HepG2 (cell line): ENCODE results near the gene SERPINB1. TPM values are rescaled to one million over a fixed set of nuclear protein-coding genes. Genes with fewer than 3 reads are reported as not detected.

Experiments used
- FOSL1 ChIP-seq: sonication (generic); formaldehyde crosslinking; IDR thresholded peaks from 2 replicates; pipeline ENCODE4 v1.9.0; 2021; ENCODE audit warnings: missing genetic modification reagents, borderline replicate concordance
- MED8 ChIP-seq: sonication (generic); formaldehyde crosslinking; IDR thresholded peaks from 2 replicates; pipeline ENCODE4 v1.8.1; 2023; ENCODE audit warnings: mild to moderate bottlenecking, missing genetic modification reagents; ENCODE audit not compliant: insufficient replicate concordance
- POLR2G ChIP-seq: fragments of 200-400 bp; formaldehyde crosslinking; IDR thresholded peaks from 2 replicates; pipeline ENCODE4 v1.6.1; 2018; ENCODE audit warnings: mild to moderate bottlenecking, low read depth, low read length, moderate library complexity
- REST ChIP-seq, 2 experiments: IDR thresholded peaks; 2 replicates each; pipeline ENCODE4 v1.6.1; 2011 to 2012; ENCODE audit warnings: low read length in 2 of 2, borderline replicate concordance in 1 of 2, low read depth in 1 of 2, mild to moderate bottlenecking in 1 of 2, moderate library complexity in 1 of 2
- SMAD9 ChIP-seq: sonication (generic); formaldehyde crosslinking; IDR thresholded peaks from 2 replicates; pipeline ENCODE4 v1.5.1; 2020; ENCODE audit warnings: mild to moderate bottlenecking, missing genetic modification reagents
- ZBTB7B ChIP-seq: sonication (generic); formaldehyde crosslinking; IDR thresholded peaks from 2 replicates; pipeline ENCODE4 v1.4.0; 2020; ENCODE audit warnings: missing genetic modification reagents
- ZMYM3 ChIP-seq: sonication (generic); formaldehyde crosslinking; IDR thresholded peaks from 2 replicates; pipeline ENCODE4 v1.5.1; 2020; ENCODE audit warnings: mild to moderate bottlenecking, missing genetic modification reagents
- ZNF12 ChIP-seq: sonication (generic); formaldehyde crosslinking; IDR thresholded peaks from 2 replicates; pipeline ENCODE4 v1.5.0; 2020; ENCODE audit warnings: missing genetic modification reagents
- ZNF136 ChIP-seq: sonication (generic); formaldehyde crosslinking; IDR thresholded peaks from 2 replicates; pipeline ENCODE4 v1.8.1; 2022; ENCODE audit warnings: low read depth, mild to moderate bottlenecking, moderate library complexity, missing genetic modification reagents
- ZNF24 ChIP-seq: fragments of 450-650 bp; IDR thresholded peaks from 2 replicates; pipeline ENCODE4 v1.6.1; 2017; ENCODE audit warnings: antibody characterized with exemption, mild to moderate bottlenecking
- ZNF383 ChIP-seq: sonication (generic); formaldehyde crosslinking; IDR thresholded peaks from 2 replicates; pipeline ENCODE4 v1.4.0; 2020; ENCODE audit warnings: missing genetic modification reagents, mild to moderate bottlenecking, borderline replicate concordance
- ZNF430 ChIP-seq: sonication (generic); formaldehyde crosslinking; IDR thresholded peaks from 2 replicates; pipeline ENCODE4 v1.9.0; 2021; ENCODE audit warnings: mild to moderate bottlenecking, missing genetic modification reagents
- ZNF441 ChIP-seq: sonication (generic); formaldehyde crosslinking; IDR thresholded peaks from 2 replicates; pipeline ENCODE4 v1.7.0; 2021; ENCODE audit warnings: missing genetic modification reagents, borderline replicate concordance
- ZNF558 ChIP-seq: sonication (generic); formaldehyde crosslinking; IDR thresholded peaks from 2 replicates; pipeline ENCODE4 v1.9.0; 2022; ENCODE audit warnings: mild to moderate bottlenecking, missing genetic modification reagents, borderline replicate concordance
- ZNF607 ChIP-seq: sonication (generic); formaldehyde crosslinking; IDR thresholded peaks from 2 replicates; pipeline ENCODE4 v1.5.1; 2020; ENCODE audit warnings: missing genetic modification reagents, mild to moderate bottlenecking, borderline replicate concordance
- ZNF616 ChIP-seq: sonication (generic); formaldehyde crosslinking; IDR thresholded peaks from 2 replicates; pipeline ENCODE4 v1.5.0; 2020; ENCODE audit warnings: low read depth, mild to moderate bottlenecking, missing genetic modification reagents
- ZNF674 ChIP-seq: sonication (generic); formaldehyde crosslinking; IDR thresholded peaks from 2 replicates; pipeline ENCODE4 v1.5.0; 2020; ENCODE audit warnings: low read depth, mild to moderate bottlenecking, missing genetic modification reagents
- polyA plus RNA-seq, 8 experiments: library from polyadenylated mRNA; depleted of rRNA in 3 of 8; stranded (reverse) in 7 of 8; unstranded in 1 of 8; fragments of >200 nt; fragmentation: Illumina TruSeq in 4 of 8; extraction: Trizol in 4 of 8; gene quantifications; 2 replicates each; pipeline versions ENCODE4 v1.2.1 to v1.2.3, GENCODE V29; 2011 to 2016; ENCODE audit warnings: low read depth in 4 of 8, missing spikeins in 1 of 8, mixed read lengths in 1 of 8; ENCODE audit not compliant: insufficient read depth in 1 of 8
- total RNA-seq, 5 experiments: library from RNA; depleted of rRNA; stranded (reverse); fragments of >200 nt; fragmentation: Illumina TruSeq; extraction: Trizol; gene quantifications; 2 replicates each; pipeline ENCODE4 v1.2.3, GENCODE V29; 2016; ENCODE audit warnings: low read depth in 1 of 5
- TF ChIP-seq, protein P1 (sequence below): IDR thresholded peaks from 2 replicates; pipeline ENCODE4 v1.6.1; 2018; ENCODE audit warnings: missing genetic modification reagents
- TF ChIP-seq, protein P2 (sequence below), 2 experiments: sonication (generic) in 1 of 2; formaldehyde crosslinking in 1 of 2; IDR thresholded peaks; 2 replicates each; pipeline versions ENCODE4 v1.4.0 to v1.6.1; 2018 to 2020; ENCODE audit warnings: missing genetic modification reagents in 2 of 2, borderline replicate concordance in 1 of 2, low read depth in 1 of 2, mild to moderate bottlenecking in 1 of 2, missing biosample characterization in 1 of 2
- TF ChIP-seq, protein P3 (sequence below): sonication (generic); formaldehyde crosslinking; IDR thresholded peaks from 2 replicates; pipeline ENCODE4 v1.4.0; 2020; ENCODE audit warnings: missing genetic modification reagents, low read depth, mild to moderate bottlenecking, borderline replicate concordance

The SERPINB1 gene
- total and polyA plus RNA-seq, 2 of the 13 experiments (the other 11 are each of a cell fraction or from before 2014, with no cell fraction given), result 41.4 to 60.5 TPM

- TF ChIP-seq, protein P1, sequence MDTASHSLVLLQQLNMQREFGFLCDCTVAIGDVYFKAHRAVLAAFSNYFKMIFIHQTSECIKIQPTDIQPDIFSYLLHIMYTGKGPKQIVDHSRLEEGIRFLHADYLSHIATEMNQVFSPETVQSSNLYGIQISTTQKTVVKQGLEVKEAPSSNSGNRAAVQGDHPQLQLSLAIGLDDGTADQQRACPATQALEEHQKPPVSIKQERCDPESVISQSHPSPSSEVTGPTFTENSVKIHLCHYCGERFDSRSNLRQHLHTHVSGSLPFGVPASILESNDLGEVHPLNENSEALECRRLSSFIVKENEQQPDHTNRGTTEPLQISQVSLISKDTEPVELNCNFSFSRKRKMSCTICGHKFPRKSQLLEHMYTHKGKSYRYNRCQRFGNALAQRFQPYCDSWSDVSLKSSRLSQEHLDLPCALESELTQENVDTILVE (CRISPR knock-in tag), result peak; percentile 98
- no peak for TF ChIP-seq FOSL1 (CRISPR knock-in tag)
- TF ChIP-seq ZNF24, result no peak
- TF ChIP-seq, protein P2, sequence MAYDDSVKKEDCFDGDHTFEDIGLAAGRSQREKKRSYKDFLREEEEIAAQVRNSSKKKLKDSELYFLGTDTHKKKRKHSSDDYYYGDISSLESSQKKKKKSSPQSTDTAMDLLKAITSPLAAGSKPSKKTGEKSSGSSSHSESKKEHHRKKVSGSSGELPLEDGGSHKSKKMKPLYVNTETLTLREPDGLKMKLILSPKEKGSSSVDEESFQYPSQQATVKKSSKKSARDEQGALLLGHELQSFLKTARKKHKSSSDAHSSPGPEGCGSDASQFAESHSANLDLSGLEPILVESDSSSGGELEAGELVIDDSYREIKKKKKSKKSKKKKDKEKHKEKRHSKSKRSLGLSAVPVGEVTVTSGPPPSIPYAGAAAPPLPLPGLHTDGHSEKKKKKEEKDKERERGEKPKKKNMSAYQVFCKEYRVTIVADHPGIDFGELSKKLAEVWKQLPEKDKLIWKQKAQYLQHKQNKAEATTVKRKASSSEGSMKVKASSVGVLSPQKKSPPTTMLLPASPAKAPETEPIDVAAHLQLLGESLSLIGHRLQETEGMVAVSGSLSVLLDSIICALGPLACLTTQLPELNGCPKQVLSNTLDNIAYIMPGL (CRISPR knock-in tag; IDR thresholded peaks at IDR 0.05; ENCODE audit: borderline replicate concordance in 1 of 2, low read depth in 1 of 2), result peak; percentile 66 to 88; a peak in 3 of 4 replicates
- peak; percentile 97; the same call in 1 of the 2 replicates for TF ChIP-seq ZNF558 (CRISPR knock-in tag)
- peak in 1 of 2 experiments; percentile 59; a peak in 2 of 4 replicates for TF ChIP-seq REST (IDR thresholded peaks at IDR 0.05; ENCODE audit: borderline replicate concordance in 1 of 2, low read depth in 1 of 2, low read length in 2 of 2)
- TF ChIP-seq SMAD9, result peak; percentile 89; the same call in 1 of the 2 replicates
- TF ChIP-seq MED8 (CRISPR knock-in tag), result peak; percentile 70
- peak; percentile 88 for TF ChIP-seq ZNF441
- peak; percentile 58; the same call in 1 of the 2 replicates for TF ChIP-seq ZNF136 (CRISPR knock-in tag)
- TF ChIP-seq, protein P3, sequence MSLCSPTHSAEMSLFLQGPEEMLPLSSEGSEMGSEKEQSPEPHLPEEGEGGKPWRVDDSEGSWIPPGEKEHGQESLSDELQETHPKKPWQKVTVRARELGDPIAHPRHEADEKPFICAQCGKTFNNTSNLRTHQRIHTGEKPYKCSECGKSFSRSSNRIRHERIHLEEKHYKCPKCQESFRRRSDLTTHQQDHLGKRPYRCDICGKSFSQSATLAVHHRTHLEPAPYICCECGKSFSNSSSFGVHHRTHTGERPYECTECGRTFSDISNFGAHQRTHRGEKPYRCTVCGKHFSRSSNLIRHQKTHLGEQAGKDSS (CRISPR knock-in tag), result peak; percentile 83
- TF ChIP-seq ZNF616 (CRISPR knock-in tag), result peak; percentile 49; the same call in 1 of the 2 replicates
- no peak for TF ChIP-seq ZNF383 (CRISPR knock-in tag)
- peak; percentile 99 for TF ChIP-seq ZNF430 (CRISPR knock-in tag)
- TF ChIP-seq ZNF607 (CRISPR knock-in tag), result peak; percentile 81
- peak; percentile 94; the same call in 1 of the 2 replicates for TF ChIP-seq ZNF674 (CRISPR knock-in tag)
- TF ChIP-seq ZNF12 (CRISPR knock-in tag), result peak; percentile 75
- TF ChIP-seq ZBTB7B (CRISPR knock-in tag), result peak; percentile 95
- peak; percentile 76; the same call in 1 of the 2 replicates for TF ChIP-seq ZMYM3 (CRISPR knock-in tag)
- TF ChIP-seq POLR2G, result peak; percentile 96
Observed at GRCh38 chr6:2841264-2842138, at the start of gene SERPINB1 (continued).
